NCI-H2029 (cell line): Measurements from ENCODE around the gene NR3C2.

Source experiments
- DNase-seq: peaks from one replicate; lab custom pipeline; 2025; lab: John Stamatoyannopoulos, UW

Gene NR3C2

GRCh38 chr4:148075438-148075837, 366.8 kb downstream of the NR3C2 start:
- DNase-seq, result no peak

GRCh38 chr4:148074462-148074861, 367.8 kb downstream of the NR3C2 start:
- DNase-seq, result no peak

GRCh38 chr4:148073349-148073748, 368.9 kb downstream of the NR3C2 start:
- DNase-seq, result no peak

- no peak for DNase-seq
These were observed 369.4 kb downstream of the NR3C2 start for GRCh38 chr4:148072789-148073188.

GRCh38 chr4:148071009-148071408, 371.2 kb downstream of the NR3C2 start:
- no peak for DNase-seq

GRCh38 chr4:148069895-148070178, 372.4 kb downstream of the NR3C2 start:
- no peak for DNase-seq

GRCh38 chr4:148069086-148069894, 372.9 kb downstream of the NR3C2 start:
- no peak for DNase-seq

GRCh38 chr4:148068065-148068911, 373.9 kb downstream of the NR3C2 start:
- no peak for DNase-seq

- DNase-seq, result no peak
These were observed 374.8 kb downstream of the NR3C2 start for GRCh38 chr4:148067301-148067916.

- no peak for DNase-seq
These were observed 377.1 kb downstream of the NR3C2 start for GRCh38 chr4:148065075-148065474.

GRCh38 chr4:148064451-148064850, 377.8 kb downstream of the NR3C2 start:
- no peak for DNase-seq

- DNase-seq, result no peak
These were observed 379.8 kb downstream of the NR3C2 start for GRCh38 chr4:148062301-148062950.

- peak; percentile 82 for DNase-seq
These were observed 380.4 kb downstream of the NR3C2 start for GRCh38 chr4:148061795-148062194.

GRCh38 chr4:148061141-148061481, 381.1 kb downstream of the NR3C2 start:
- DNase-seq, result peak; percentile 55

GRCh38 chr4:148060264-148061140, 381.7 kb downstream of the NR3C2 start:
- DNase-seq, result peak; percentile 43

- DNase-seq, result no peak
These were observed 382.5 kb downstream of the NR3C2 start for GRCh38 chr4:148059617-148060180.

- DNase-seq, result no peak
These were observed 384.0 kb downstream of the NR3C2 start for GRCh38 chr4:148057984-148058859.

GRCh38 chr4:148057516-148057915, 384.7 kb downstream of the NR3C2 start:
- DNase-seq, result no peak

- peak; percentile 61 for DNase-seq
These were observed 385.3 kb downstream of the NR3C2 start for GRCh38 chr4:148056879-148057278.

- DNase-seq, result no peak
These were observed 386.4 kb downstream of the NR3C2 start for GRCh38 chr4:148055844-148056243.
